Thyroid gland (tissue), 4 donors: ENCODE measurements around the gene UBE2I. TPM values are rescaled to one million over a fixed set of nuclear protein-coding genes. Genes with fewer than 3 reads are reported as not detected.

Experiments used
- DNase-seq, 2 donors: peaks; one replicate each; pipeline ENCODE4 v3.0.0-alpha.2; 2019
- H3K27ac ChIP-seq, 3 donors: fragments of 200-600 bp; sonication (generic); 1 replicate in 2 of 3; 2 replicates in 1 of 3; pipeline ENCODE4 v1.5.1; 2016 to 2019; ENCODE audit warnings: mild to moderate bottlenecking in 1 of 3, moderate library complexity in 1 of 3
- H3K27me3 ChIP-seq: fragments of 200-600 bp; sonication (generic); one replicate; pipeline ENCODE4 v1.5.1; 2019
- H3K36me3 ChIP-seq, 2 donors: fragments of 200-600 bp; sonication (generic); one replicate each; pipeline ENCODE4 v1.5.1; 2016 to 2019
- H3K4me1 ChIP-seq, 2 donors: fragments of 200-600 bp; sonication (generic); one replicate each; pipeline ENCODE4 v1.5.1; 2017 to 2019
- H3K4me3 ChIP-seq, 3 donors: fragments of 200-600 bp; sonication (generic); replicated peaks in 1 of 3; 1 replicate in 2 of 3; 2 replicates in 1 of 3; pipeline ENCODE4 v1.5.1; 2016; ENCODE audit warnings: mild to moderate bottlenecking in 1 of 3
- H3K9me3 ChIP-seq: fragments of 200-600 bp; sonication (generic); one replicate; pipeline ENCODE4 v1.5.1; 2017
- POLR2A ChIP-seq, 2 donors: fragments of 450-650 bp; IDR thresholded peaks; one replicate each; pipeline ENCODE4 v1.6.1; 2017; ENCODE audit warnings: antibody characterized with exemption in 2 of 2, mild to moderate bottlenecking in 2 of 2, moderate library complexity in 1 of 2
- WGBS, 2 donors: methylation state at CpG; one replicate each; pipeline ENCODE4 v1.1.5; 2017; 5-methylcytosine and 5-hydroxymethylcytosine counted together
- intact Hi-C: fragments of 100-400 bp; cut with DNase I; formaldehyde crosslinking; loops from one replicate; pipeline ENCODE4 v1.15.1; 2023
- total RNA-seq, 4 donors: library from RNA; depleted of rRNA; stranded (reverse); fragments of >200 nt; gene quantifications; one replicate each; pipeline ENCODE4 v1.2.3, GENCODE V29; 2016
- TF ChIP-seq, protein P1 (sequence below), 6 experiments: fragments of 200-600 bp in 3 of 6; fragments of 450-650 bp in 3 of 6; sonication (generic) in 3 of 6; IDR thresholded peaks; one replicate each; pipeline ENCODE4 v1.5.1; 2016 to 2019; ENCODE audit warnings: antibody characterized with exemption in 6 of 6, mild to moderate bottlenecking in 2 of 6, inconsistent platforms in 1 of 6, moderate library complexity in 1 of 6

Gene UBE2I
- total RNA-seq, 4 donors from 2014 or later: 43.4 to 107 (median 79.6) TPM

DNA sequence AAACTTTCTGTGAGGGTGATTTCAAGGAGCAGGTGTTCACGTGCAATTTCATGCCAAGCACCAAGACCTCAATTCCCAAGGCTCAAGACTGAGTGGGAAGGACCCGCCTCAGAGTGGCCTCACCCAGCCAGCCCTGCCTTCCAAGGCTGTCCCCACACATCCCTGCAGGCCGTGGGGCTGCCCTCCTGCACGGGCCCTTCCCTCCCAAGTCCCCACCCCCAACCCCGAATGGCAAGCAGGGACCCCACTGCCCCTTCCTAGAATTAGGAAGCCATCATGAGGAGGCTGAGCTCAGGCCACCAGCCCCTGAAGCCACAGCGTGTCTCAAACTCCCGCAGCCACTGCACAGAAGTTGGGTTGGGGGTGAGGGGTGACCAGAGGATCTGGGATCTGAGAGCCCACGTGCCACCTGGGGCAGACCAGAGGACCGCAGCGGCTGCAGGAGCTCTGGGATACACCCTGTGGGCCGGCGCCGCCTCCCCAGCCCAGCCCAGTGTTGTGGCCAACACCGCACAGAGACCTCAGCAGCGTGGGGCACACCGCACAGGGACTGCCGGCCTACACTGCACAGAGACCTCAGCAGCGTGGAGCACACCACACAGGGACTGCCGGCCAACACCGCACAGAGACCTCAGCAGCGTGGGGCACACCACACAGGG, 63.0 kb downstream of the UBE2I start:
- Histone ChIP-seq H3K9me3 (no peaks in the 10 kb centered on the region), H3K27me3 (no peaks in the 10 kb centered on the region), H3K36me3 (peaks cover 4 to 11% of the 10 kb centered on the region in 2 donors), H3K4me3 (no peak overlapping the region), H3K27ac (no peak overlapping the region), H3K4me1 (no peaks in the 10 kb centered on the region)
- no peak for DNase-seq
- TF ChIP-seq POLR2A (IDR thresholded peaks at IDR 0.05): no peak
- TF ChIP-seq, protein P1, sequence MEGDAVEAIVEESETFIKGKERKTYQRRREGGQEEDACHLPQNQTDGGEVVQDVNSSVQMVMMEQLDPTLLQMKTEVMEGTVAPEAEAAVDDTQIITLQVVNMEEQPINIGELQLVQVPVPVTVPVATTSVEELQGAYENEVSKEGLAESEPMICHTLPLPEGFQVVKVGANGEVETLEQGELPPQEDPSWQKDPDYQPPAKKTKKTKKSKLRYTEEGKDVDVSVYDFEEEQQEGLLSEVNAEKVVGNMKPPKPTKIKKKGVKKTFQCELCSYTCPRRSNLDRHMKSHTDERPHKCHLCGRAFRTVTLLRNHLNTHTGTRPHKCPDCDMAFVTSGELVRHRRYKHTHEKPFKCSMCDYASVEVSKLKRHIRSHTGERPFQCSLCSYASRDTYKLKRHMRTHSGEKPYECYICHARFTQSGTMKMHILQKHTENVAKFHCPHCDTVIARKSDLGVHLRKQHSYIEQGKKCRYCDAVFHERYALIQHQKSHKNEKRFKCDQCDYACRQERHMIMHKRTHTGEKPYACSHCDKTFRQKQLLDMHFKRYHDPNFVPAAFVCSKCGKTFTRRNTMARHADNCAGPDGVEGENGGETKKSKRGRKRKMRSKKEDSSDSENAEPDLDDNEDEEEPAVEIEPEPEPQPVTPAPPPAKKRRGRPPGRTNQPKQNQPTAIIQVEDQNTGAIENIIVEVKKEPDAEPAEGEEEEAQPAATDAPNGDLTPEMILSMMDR (IDR thresholded peaks at IDR 0.05): no peak
- WGBS, 2 donors: 91 to 99% methylated on average over 5 to 9 of the region's 21 CpGs
- intact Hi-C loops: no loop called here

DNA sequence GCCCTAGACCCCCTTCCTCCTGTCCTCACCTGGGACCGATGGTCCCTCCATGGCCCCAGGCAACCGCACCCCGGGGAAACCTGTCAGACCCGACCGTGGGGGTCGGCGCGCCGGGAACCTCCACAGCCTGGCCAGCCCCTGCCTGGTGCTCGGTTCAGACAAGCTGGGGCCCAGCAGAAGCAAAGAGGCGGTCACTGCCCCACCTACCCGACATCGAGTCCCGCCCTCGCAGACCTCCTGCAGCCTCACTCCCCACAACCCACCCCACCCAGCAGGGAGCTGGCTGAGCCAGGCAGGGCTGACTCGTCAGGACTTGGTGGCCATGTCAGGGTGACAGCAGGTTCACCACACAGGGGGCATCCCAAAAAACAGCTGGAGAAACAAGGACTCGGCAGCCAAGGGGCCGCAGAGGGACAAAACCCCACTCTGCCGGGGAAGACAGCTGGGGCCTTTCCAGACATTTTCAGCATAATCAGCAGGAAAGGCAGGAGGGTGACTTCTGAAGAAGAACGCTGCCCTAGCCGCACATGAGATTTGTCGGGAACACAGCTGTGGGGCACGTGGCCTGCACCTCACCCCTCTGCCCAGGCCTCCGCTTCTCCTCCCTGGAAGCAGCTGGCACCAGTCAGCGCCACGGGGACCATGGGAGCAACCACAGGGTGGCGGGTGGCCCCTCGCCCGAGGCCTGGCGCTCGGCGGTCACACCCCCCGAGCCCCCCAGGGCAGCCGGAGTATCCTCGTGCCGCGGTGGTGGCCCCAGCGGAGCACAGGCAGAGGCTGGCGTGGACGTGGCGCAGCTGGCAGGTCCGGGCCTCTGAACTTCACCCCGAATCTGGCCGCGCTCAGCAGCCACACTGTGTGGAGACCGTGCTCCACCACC, 65.2 kb downstream of the UBE2I start:
- 95 to 98% methylated on average over 6 to 33 of the region's 46 CpGs for WGBS, 2 donors
- no peak overlapping the region for H3K4me3 ChIP-seq
- H3K9me3 ChIP-seq: no peaks in the 10 kb centered on the region
- H3K27me3 ChIP-seq: no peaks in the 10 kb centered on the region
- H3K4me1 ChIP-seq: peaks cover 10 to 11% of the 10 kb centered on the region in 2 donors
- H3K36me3 ChIP-seq: peaks cover 4 to 8% of the 10 kb centered on the region in 2 donors
- no peak overlapping the region for H3K27ac ChIP-seq
- TF ChIP-seq POLR2A (IDR thresholded peaks at IDR 0.05): no peak
- TF ChIP-seq, protein P1 (IDR thresholded peaks at IDR 0.05): no peak
- intact Hi-C loops: no loop called here
- no peak for DNase-seq

DNA sequence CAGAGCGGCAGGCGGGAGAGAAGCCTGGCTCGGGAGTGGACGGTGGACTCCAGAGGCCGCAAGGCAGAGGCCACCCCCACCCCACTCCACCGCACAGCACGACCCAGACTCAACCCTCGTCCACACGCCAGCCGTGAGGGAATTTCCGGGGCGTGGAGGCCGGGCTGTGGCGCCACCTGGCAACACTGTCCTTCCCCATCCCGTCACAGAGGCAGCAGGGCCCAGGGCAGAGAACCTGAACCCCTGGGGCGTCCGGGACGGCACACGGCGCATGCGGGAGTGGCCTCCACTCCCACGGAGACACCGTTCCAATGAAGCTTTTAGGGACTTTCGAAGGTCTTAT, 65.8 kb downstream of the UBE2I start:
- intact Hi-C loops: no loop called here
- Histone ChIP-seq H3K36me3 (peaks cover 2 to 4% of the 10 kb centered on the region in 2 donors), H3K27ac (no peak overlapping the region), H3K4me3 (no peak overlapping the region), H3K4me1 (peaks cover 13 to 14% of the 10 kb centered on the region in 2 donors), H3K27me3 (no peaks in the 10 kb centered on the region), H3K9me3 (no peaks in the 10 kb centered on the region)
- no peak for DNase-seq
- TF ChIP-seq POLR2A (IDR thresholded peaks at IDR 0.05): no peak
- TF ChIP-seq, protein P1 (IDR thresholded peaks at IDR 0.05): no peak
- WGBS, 2 donors: 95 to 98% methylated on average over 13 to 19 of the region's 24 CpGs

DNA sequence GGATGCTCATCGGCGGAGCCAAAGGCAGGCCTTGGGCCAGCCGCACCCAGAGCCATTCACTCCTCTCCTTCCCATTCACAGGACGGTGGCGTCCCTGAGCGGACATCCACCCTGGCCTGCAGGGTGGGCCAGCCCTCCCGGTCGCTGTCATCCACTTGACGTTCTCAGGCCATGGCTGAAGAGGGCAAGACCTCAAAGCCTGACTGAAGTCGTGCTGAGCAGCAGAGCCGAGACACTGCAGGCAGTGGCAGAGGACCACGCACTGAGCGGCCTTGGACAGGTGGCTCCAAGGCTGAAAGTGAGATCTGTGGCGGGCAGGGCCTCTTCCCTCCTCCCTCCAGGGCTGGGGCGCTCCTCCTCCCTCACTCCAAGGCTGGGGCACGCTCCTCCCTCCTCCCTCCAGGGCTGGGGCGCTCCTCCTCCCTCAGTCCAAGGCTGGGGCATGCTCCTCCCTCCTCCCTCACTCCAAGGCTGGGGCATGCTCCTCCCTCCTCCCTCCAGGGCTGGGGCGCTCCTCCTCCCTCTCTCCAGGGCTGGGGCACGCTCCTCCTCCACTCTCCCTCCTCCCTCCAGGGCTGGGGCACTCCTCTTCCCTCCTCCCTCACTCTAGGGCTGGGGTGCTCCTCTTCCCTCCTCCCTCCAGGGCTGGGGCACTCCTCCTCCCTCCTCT, 66.4 kb downstream of the UBE2I start:
- Histone ChIP-seq H3K36me3 (peaks cover 0 to 4% of the 10 kb centered on the region in 2 donors), H3K27ac (no peak overlapping the region), H3K4me3 (no peak overlapping the region), H3K4me1 (peaks cover 13 to 14% of the 10 kb centered on the region in 2 donors), H3K9me3 (no peaks in the 10 kb centered on the region), H3K27me3 (no peaks in the 10 kb centered on the region)
- no peak for TF ChIP-seq POLR2A (IDR thresholded peaks at IDR 0.05)
- TF ChIP-seq, protein P1 (IDR thresholded peaks at IDR 0.05): no peak
- intact Hi-C loops: no loop called here
- 91 to 93% methylated on average over 16 to 19 of the region's 19 CpGs for WGBS, 2 donors
- no peak for DNase-seq

Other genes starting within 250 kb of the UBE2I start
- not detected for gene SSTR5, start 236.9 kb upstream of the UBE2I start, total RNA-seq
- not detected for gene C1QTNF8, start 213.4 kb upstream of the UBE2I start, total RNA-seq
- 10 to 100 TPM in 2 of 4 donors, 1 to 10 TPM in 2; 8.4 to 12.4 (median 9.3) TPM for gene CACNA1H, start 156.5 kb upstream of the UBE2I start, total RNA-seq
- gene TPSG1, start 84.4 kb upstream of the UBE2I start, total RNA-seq: not detected
- gene TPSB2, start 79.5 kb upstream of the UBE2I start, total RNA-seq: 10 to 100 TPM in 2 of 4 donors, 1 to 10 TPM in 1, not detected in 1; 1.1 to 16.6 (median 11.9) TPM
- gene TPSAB1, start 68.9 kb upstream of the UBE2I start, total RNA-seq: 1 to 10 TPM; 4.3 to 8.6 (median 6.5) TPM
- gene TPSD1, start 53.6 kb upstream of the UBE2I start, total RNA-seq: under 1 TPM in 1 of 4 donors, not detected in 3; 0.33 TPM
- 1 to 10 TPM in 2 of 4 donors, under 1 TPM in 2; 0.45 to 3.0 (median 1.6) TPM for gene BAIAP3, start 24.0 kb downstream of the UBE2I start, total RNA-seq
- gene TSR3, start 42.2 kb downstream of the UBE2I start, total RNA-seq: 100 to 1,000 TPM in 2 of 4 donors, 10 to 100 TPM in 2; 84.1 to 107 (median 96.7) TPM
- gene GNPTG, start 42.3 kb downstream of the UBE2I start, total RNA-seq: 100 to 1,000 TPM in 1 of 4 donors, 10 to 100 TPM in 3; 53.6 to 121 (median 70.0) TPM
- 10 to 100 TPM; 26.2 to 46.9 (median 31.3) TPM for gene UNKL, start 105.1 kb downstream of the UBE2I start, total RNA-seq
- 10 to 100 TPM; 16.9 to 19.8 (median 18.2) TPM for gene UQCC4, start 111.1 kb downstream of the UBE2I start, total RNA-seq
- gene PERCC1, start 121.4 kb downstream of the UBE2I start, total RNA-seq: 1 to 10 TPM in 2 of 4 donors, under 1 TPM in 1, not detected in 1; 0.67 to 1.7 (median 1.6) TPM
- gene CCDC154, start 134.9 kb downstream of the UBE2I start, total RNA-seq: 1 to 10 TPM in 2 of 4 donors, under 1 TPM in 2; 0.27 to 1.6 (median 0.99) TPM
- gene CLCN7, start 165.4 kb downstream of the UBE2I start, total RNA-seq: 100 to 1,000 TPM in 2 of 4 donors, 10 to 100 TPM in 2; 50.3 to 144 (median 89.9) TPM
- not detected for gene PTX4, start 179.3 kb downstream of the UBE2I start, total RNA-seq
- gene TELO2, start 183.7 kb downstream of the UBE2I start, total RNA-seq: 10 to 100 TPM; 12.5 to 19.4 (median 12.8) TPM
- 10 to 100 TPM; 38.5 to 85.3 (median 66.0) TPM for gene TMEM204, start 224.0 kb downstream of the UBE2I start, total RNA-seq